H1 (cell line): ENCODE measurements around the gene GNB1. TPM values are rescaled to one million over a fixed set of nuclear protein-coding genes. Genes with fewer than 3 reads are reported as not detected.
A peak's percentile ranks its signal among the peaks of the same experiment; 100 is the strongest.

ENCODE experiments used
- BACH1 ChIP-seq: IDR thresholded peaks from 2 replicates; pipeline ENCODE4 v1.6.1; 2012; ENCODE audit warnings: low read length, improper control_type of control experiment
- BRCA1 ChIP-seq: IDR thresholded peaks from 2 replicates; pipeline ENCODE4 v1.6.1; 2012; ENCODE audit warnings: low read depth, low read length, improper control_type of control experiment
- CBX5 ChIP-seq: fragments of 300-800, 300-1000 bp; sonication (generic); IDR thresholded peaks from 2 replicates; pipeline ENCODE4 v1.7.1; 2016; ENCODE audit warnings: antibody characterized with exemption, low read length, low read depth
- CBX8 ChIP-seq: fragments of 300-800, 300-1000 bp; sonication (generic); IDR thresholded peaks from 2 replicates; pipeline ENCODE4 v1.7.1; 2016; ENCODE audit warnings: low read depth, low read length, borderline replicate concordance
- CEBPB ChIP-seq: IDR thresholded peaks from 2 replicates; pipeline ENCODE4 v1.6.1; 2012; ENCODE audit warnings: low read depth, low read length
- CHD2 ChIP-seq: IDR thresholded peaks from 2 replicates; pipeline ENCODE4 v1.6.1; 2012; ENCODE audit warnings: low read length, improper control_type of control experiment
- CTBP2 ChIP-seq: IDR thresholded peaks from 2 replicates; pipeline ENCODE4 v1.7.0; 2011; ENCODE audit warnings: borderline replicate concordance, mild to moderate bottlenecking, moderate library complexity, mixed read lengths, low read length; ENCODE audit not compliant: insufficient read depth, insufficient read length
- EGR1 ChIP-seq: IDR thresholded peaks from 2 replicates; pipeline ENCODE4 v1.6.1; 2011; ENCODE audit warnings: low read depth, low read length, borderline replicate concordance
- KDM1A ChIP-seq: fragments of 200-600, 300-600 bp; sonication (generic); IDR thresholded peaks from 2 replicates; pipeline ENCODE4 v1.7.1; 2016; ENCODE audit warnings: mild to moderate bottlenecking, low read length, borderline replicate concordance
- KDM4A ChIP-seq: IDR thresholded peaks from one replicate; pipeline ENCODE4 v1.7.1; 2012; ENCODE audit warnings: low read depth, mild to moderate bottlenecking, moderate library complexity, low read length, inconsistent platforms; ENCODE audit not compliant: severe bottlenecking
- KDM5A ChIP-seq: fragments of 200-600 bp; IDR thresholded peaks from 2 replicates; pipeline ENCODE4 v1.7.1; 2012; ENCODE audit warnings: mild to moderate bottlenecking, low read length, inconsistent platforms, mixed read lengths
- MAX ChIP-seq: IDR thresholded peaks from 2 replicates; pipeline ENCODE4 v1.6.1; 2012; ENCODE audit warnings: inconsistent platforms
- PHF8 ChIP-seq: fragments of 200-600 bp; sonication (generic); conservative IDR thresholded peaks from 2 replicates; pipeline ENCODE4 v1.7.1; 2012; ENCODE audit warnings: low read depth, mild to moderate bottlenecking, inconsistent platforms, low read length, moderate library complexity
- POLR2AphosphoS5 ChIP-seq: IDR thresholded peaks from 2 replicates; pipeline ENCODE4 v1.6.1; 2011; ENCODE audit warnings: low read depth, low read length
- POU5F1 ChIP-seq: IDR thresholded peaks from 2 replicates; pipeline ENCODE4 v1.6.1; 2011; ENCODE audit warnings: low read depth, mild to moderate bottlenecking, low read length, moderate library complexity
- RBBP5 ChIP-seq: IDR thresholded peaks from 2 replicates; pipeline ENCODE4 v1.7.1; 2012; ENCODE audit warnings: low read depth, mild to moderate bottlenecking, inconsistent platforms, low read length, moderate library complexity, borderline replicate concordance
- RXRA ChIP-seq: IDR thresholded peaks from 2 replicates; pipeline ENCODE4 v1.6.1; 2011; ENCODE audit warnings: low read depth, mild to moderate bottlenecking, low read length, moderate library complexity; ENCODE audit not compliant: insufficient read depth
- SP1 ChIP-seq: IDR thresholded peaks from 2 replicates; pipeline ENCODE4 v1.6.1; 2011; ENCODE audit warnings: low read depth, low read length
- SP2 ChIP-seq: IDR thresholded peaks from 2 replicates; pipeline ENCODE4 v1.6.1; 2012; ENCODE audit warnings: mild to moderate bottlenecking, low read length, inconsistent platforms
- SP4 ChIP-seq: IDR thresholded peaks from 2 replicates; pipeline ENCODE4 v1.6.1; 2012; ENCODE audit warnings: low read length, inconsistent platforms
- TAF7 ChIP-seq: optimal IDR thresholded peaks from 2 replicates; pipeline ENCODE3; 2011; ENCODE audit warnings: low read depth, mild to moderate bottlenecking, inconsistent platforms, low read length, moderate library complexity, borderline replicate concordance
- TEAD4 ChIP-seq: IDR thresholded peaks from 2 replicates; pipeline ENCODE4 v1.6.1; 2012; ENCODE audit warnings: low read depth, low read length, inconsistent platforms, mixed read lengths
- YY1 ChIP-seq: IDR thresholded peaks from 2 replicates; pipeline ENCODE4 v1.6.1; 2011; ENCODE audit warnings: low read depth, mild to moderate bottlenecking, low read length
- ZNF274 ChIP-seq: IDR thresholded peaks from 2 replicates; pipeline ENCODE4 v1.7.0; 2012; ENCODE audit warnings: low read length, borderline replicate concordance; ENCODE audit errors: extremely low read depth
- polyA plus RNA-seq, 7 experiments: library from polyadenylated mRNA; depleted of rRNA in 3 of 7; stranded (reverse) in 5 of 7; unstranded in 2 of 7; fragments of >200 nt in 5 of 7; fragments of 200-250 nt in 2 of 7; gene quantifications; 1 replicate in 5 of 7; 2 replicates in 1 of 7; 4 replicates in 1 of 7; pipeline versions ENCODE4 v1.2.1 to v1.2.3, GENCODE V29; 2011 to 2013; ENCODE audit warnings: missing spikeins in 2 of 7, mixed read lengths in 2 of 7
- total RNA-seq: library from RNA; stranded (reverse); fragmentation: NEBNext Ultra II Directional; extraction: Animal tissue kit (Norgen Biotek cat#: 25700); gene quantifications from 2 replicates; pipeline ENCODE4 v1.2.1, GENCODE V29; 2021
- TF ChIP-seq, protein P1 (sequence below): IDR thresholded peaks from 2 replicates; pipeline ENCODE4 v1.6.1; 2011; ENCODE audit warnings: low read length, improper control_type of control experiment

The GNB1 gene
- total and polyA plus RNA-seq, 2 of the 8 experiments (the other 6 are each of a cell fraction or from before 2014, with no cell fraction given): 343 to 382 TPM

DNA sequence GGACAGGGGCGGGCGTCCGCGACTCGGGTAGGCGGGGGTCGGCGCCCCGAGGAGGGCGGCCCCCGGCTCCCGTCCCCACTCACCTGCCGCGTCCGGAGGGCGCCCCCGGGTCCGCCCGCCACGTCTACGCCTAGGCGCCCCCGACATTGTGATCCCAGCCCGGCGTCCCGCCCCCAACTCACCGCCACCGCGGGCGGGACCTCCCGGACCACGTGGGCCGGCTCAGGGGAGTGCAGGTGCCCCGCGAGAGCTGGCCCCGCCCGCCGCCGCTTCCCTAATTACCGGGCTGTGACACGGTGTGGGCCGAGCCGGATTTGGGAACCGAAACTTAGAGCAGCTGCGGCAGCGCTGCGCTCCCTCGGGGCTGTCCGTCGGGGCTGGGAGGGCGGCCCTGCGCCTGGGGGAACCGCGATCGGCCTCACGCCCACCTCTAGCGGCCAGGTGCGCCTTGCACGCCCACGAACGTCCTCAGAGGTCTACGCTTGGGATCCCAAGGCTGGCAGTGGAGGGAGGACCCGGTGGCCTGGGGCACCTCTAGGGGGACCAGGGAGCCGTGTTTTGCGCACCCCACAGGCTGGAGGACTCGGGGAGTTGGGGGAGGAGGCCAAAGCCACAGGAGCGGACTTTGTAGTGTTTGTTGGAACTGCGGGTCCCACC, 112.1 kb downstream of the GNB1 start (continued):
- TF ChIP-seq PHF8: no peak; the same call in none of the 2 replicates
- TF ChIP-seq CBX8: no peak
- TF ChIP-seq CTBP2: no peak
- TF ChIP-seq TAF7: peak; percentile 19
- no peak for TF ChIP-seq RXRA
- TF ChIP-seq CEBPB: no peak
- TF ChIP-seq MAX: peak; percentile 68
- TF ChIP-seq SP2: no peak
- no peak for TF ChIP-seq POU5F1
- TF ChIP-seq, protein P1, sequence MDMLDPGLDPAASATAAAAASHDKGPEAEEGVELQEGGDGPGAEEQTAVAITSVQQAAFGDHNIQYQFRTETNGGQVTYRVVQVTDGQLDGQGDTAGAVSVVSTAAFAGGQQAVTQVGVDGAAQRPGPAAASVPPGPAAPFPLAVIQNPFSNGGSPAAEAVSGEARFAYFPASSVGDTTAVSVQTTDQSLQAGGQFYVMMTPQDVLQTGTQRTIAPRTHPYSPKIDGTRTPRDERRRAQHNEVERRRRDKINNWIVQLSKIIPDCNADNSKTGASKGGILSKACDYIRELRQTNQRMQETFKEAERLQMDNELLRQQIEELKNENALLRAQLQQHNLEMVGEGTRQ: peak; percentile 67
- TF ChIP-seq KDM1A: no peak
- peak; percentile 75 for TF ChIP-seq BACH1
- TF ChIP-seq SP4: no peak
- TF ChIP-seq BRCA1: no peak
- TF ChIP-seq CHD2: no peak
- no peak for TF ChIP-seq KDM5A
- TF ChIP-seq SP1: no peak
- no peak for TF ChIP-seq KDM4A
- TF ChIP-seq RBBP5: peak; percentile 42; the same call in 1 of the 2 replicates
- no peak for TF ChIP-seq TEAD4
- TF ChIP-seq EGR1: peak; percentile 34; the same call in 1 of the 2 replicates
- peak; percentile 58 for TF ChIP-seq POLR2AphosphoS5
- TF ChIP-seq YY1: no peak
- TF ChIP-seq ZNF274: no peak
- no peak for TF ChIP-seq CBX5
